Omental fat pad (tissue), 4 donors: ENCODE results near the gene GCK. TPM values are rescaled to one million over a fixed set of nuclear protein-coding genes. Genes with fewer than 3 reads are reported as not detected.

Experiments
- ATAC-seq: fragments of 150-250 bp; one replicate; pipeline ENCODE4 v1.9.1; 2016; ENCODE audit warnings: mild to moderate bottlenecking, moderate library complexity; ENCODE audit not compliant: low FRiP score
- DNase-seq: peaks from one replicate; pipeline ENCODE4 v3.0.0-alpha.2; 2019; ENCODE audit warnings: low spot score
- CTCF ChIP-seq, 3 donors: fragments of 450-650 bp; IDR thresholded peaks; one replicate each; pipeline ENCODE4 v1.5.1; 2016 to 2017; ENCODE audit warnings: antibody characterized with exemption in 3 of 3, mild to moderate bottlenecking in 3 of 3, moderate library complexity in 2 of 3
- total RNA-seq, 4 donors: library from RNA; depleted of rRNA; stranded (reverse); fragments of >200 nt; gene quantifications; one replicate each; pipeline ENCODE4 v1.1.0, GENCODE V29; 2016

The GCK gene
- total RNA-seq, 4 donors from 2014 or later, result 0.38 to 3.9 (median 1.1) TPM

- ATAC-seq, result no peak
- no peak for DNase-seq
- no peak for TF ChIP-seq CTCF (IDR thresholded peaks at IDR 0.05)
Observed at GRCh38 chr7:44141221-44141850, 47.9 kb downstream of the GCK start, which contains the start of gene MYL7. Gene MYL7, minus strand, starts transcription at chr7:44141332. Its CDS starts 27 bp downstream, at chr7:44141305.

- ATAC-seq, result no peak
- no peak for TF ChIP-seq CTCF (IDR thresholded peaks at IDR 0.05)
- no peak for DNase-seq
Observed at GRCh38 chr7:44140341-44140740, 48.9 kb downstream of the GCK start.

- TF ChIP-seq CTCF (IDR thresholded peaks at IDR 0.05), result no peak
- no peak for ATAC-seq
- no peak for DNase-seq
Observed at GRCh38 chr7:44139311-44140010, 49.8 kb downstream of the GCK start.

GRCh38 chr7:44138698-44139097 lies 50.5 kb downstream of the GCK start:
- ATAC-seq (no peak), DNase-seq (no peak)

GRCh38 chr7:44136731-44137130 lies 52.5 kb downstream of the GCK start:
- ATAC-seq (no peak), DNase-seq (no peak)
- TF ChIP-seq CTCF (IDR thresholded peaks at IDR 0.05), result no peak

More at GRCh38 chr7:44138698-44139097, 50.5 kb downstream of the GCK start:
- TF ChIP-seq CTCF (IDR thresholded peaks at IDR 0.05), result no peak

GRCh38 chr7:44134943-44135628 lies 54.2 kb downstream of the GCK start:
- TF ChIP-seq CTCF (IDR thresholded peaks at IDR 0.05), result no peak
- ATAC-seq (no peak), DNase-seq (no peak)
